SIG-M5 (cell line): Measurements from ENCODE around the gene ANGEL1.

ENCODE experiments used
- DNase-seq: peaks from one replicate; lab custom pipeline; 2025; lab: John Stamatoyannopoulos, UW

The ANGEL1 gene

DNA sequence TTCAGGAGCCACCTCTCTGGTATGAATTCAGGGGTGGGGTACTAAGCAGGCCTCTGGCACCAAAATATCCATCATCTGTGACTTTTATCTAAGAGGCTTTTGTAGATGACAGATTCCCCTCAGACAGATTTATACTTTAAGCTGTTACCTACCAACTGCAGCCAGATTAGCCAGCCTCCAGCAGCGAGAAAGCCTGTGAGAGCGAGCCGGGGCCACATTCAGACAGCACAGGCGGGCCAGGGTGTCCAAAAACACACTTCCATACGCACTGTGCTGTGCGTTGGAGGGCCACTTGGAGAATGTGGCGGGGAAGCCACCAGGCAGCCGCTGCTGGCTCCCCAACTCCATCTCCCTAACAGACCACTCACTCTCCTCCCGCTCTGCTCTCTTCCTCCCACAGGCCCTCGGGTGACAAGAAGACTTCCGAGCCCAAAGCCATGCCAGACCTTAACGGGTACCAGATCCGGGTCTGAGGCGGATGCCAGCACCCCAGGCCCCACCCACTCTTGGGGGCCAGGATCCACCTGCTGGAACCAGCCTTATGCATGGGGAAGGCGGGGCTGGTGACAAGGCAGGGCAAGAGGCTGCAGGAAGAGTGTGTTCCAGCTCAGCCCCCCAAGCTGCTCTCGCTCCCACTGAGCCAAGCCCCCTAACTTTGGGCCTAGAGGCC, 34.0 kb downstream of the ANGEL1 start:
- DNase-seq, result no peak

- DNase-seq, result no peak
These were observed 35.0 kb downstream of the ANGEL1 start for GRCh38 chr14:76777721-76778120.

GRCh38 chr14:76776428-76777251, 36.0 kb downstream of the ANGEL1 start:
- DNase-seq, result no peak

DNA sequence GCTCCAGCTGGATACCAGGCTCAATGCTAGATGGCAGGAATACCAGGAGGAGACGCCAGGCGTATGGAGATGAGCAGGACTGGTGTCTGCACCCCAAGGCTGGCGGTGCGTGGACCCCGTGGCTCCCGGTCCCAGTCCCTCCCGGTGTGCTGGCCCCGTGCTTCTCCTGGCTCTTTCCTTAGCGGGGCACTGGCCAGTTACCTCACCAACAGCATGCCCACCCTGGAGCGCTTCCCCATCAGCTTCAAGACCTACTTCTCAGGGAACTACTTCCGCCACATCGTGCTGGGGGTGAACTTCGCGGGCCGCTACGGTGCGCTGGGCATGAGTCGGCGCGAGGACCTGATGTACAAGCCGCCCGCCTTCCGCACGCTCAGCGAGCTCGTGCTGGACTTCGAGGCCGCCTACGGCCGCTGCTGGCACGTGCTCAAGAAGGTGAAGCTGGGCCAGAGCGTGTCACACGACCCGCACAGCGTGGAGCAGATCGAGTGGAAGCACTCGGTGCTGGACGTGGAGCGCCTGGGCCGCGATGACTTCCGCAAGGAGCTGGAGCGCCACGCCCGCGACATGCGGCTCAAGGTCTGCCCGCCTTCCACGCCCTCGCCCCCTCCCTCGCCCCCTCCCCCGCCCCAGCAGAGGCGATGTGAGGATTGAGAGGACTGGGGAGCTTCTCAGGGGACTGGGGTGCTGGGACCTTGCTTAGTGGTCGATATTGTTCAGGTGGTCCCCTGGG, 36.8 kb downstream of the ANGEL1 start:
- DNase-seq, result no peak

DNA sequence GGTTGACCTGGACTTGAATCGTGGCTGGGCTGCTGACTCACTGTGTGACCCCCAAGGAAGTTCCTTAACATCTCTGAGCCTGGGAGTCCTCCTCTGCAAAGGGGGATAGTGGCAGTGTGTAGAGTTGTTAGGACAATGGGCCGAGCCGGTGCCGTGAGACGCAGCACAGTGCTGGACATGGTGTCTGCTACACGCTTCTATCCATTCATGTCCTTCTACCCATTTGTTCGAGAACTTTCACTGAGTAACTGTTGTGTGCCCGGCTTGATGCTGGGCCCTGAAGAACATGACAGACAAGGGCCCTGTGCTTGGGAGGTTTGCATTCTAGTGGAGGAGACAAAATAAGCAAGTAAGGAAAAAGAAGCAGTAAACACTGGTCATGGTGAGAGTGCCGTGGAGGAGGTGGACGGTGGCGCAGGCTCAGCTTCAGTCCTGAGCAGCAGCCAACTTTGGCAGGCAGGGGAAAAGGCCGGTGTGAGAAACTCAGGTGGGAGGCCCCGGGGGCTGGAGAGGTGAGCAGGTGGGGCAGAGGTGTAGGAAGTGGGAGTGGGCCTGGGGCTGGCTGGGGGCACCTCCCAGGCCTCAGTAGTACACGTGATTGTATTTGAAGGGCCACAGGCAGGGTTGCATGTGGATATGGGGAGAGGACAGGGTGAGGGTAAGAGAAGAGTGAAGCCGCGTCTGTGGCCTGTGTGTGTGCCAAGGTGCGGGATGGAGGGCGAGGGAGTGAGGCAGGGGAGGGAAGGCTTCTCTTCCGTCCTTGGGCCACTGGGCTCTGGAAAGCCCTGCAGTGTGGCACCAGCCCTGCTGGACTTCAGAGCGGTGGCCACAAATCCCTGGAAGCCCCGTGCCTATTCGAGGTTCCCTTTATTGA, 37.6 kb downstream of the ANGEL1 start:
- DNase-seq, result no peak

DNA sequence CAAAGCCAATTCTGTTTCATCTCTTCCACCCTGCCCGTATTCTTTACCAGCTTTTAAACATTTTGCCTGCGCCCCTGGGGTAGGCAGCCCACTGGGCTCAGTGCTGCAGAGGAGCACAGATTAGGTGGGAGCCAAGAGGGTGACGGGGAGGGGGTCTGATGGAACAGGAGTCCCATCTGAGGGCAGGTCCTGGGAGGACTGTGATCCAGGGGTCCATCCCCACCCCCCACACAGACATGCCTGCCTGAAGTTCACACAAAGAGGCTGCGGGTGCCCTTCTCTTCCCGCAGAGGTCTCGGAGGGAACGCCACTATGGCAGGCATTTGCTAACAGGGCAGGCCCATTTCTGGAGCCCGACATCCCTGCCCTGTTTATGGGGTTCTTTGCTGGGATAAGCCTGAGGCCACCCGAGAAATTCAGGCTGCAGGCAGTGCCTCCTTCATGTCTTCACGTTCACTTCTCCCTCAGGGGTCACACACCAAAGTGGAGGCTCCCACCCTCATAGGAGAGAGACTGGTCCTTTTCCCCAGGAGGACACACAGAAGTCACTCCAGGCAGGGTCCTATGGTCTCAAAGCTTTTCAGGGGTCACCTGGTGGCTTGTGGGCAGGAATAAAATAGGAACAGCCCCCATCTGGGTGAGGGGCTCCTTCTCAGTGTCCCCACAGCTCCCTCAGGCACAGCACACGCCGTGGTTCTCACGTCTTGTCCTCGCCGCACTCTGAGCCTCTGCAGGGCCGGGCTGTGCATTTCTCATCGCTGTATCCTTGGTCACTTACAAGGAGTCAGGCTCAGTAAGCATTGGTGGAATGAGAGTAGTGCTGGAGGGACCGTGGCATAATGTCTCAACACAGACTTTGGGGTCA, 38.5 kb downstream of the ANGEL1 start:
- DNase-seq, result no peak

GRCh38 chr14:76773188-76773885, 39.3 kb downstream of the ANGEL1 start:
- DNase-seq, result peak; percentile 25

DNA sequence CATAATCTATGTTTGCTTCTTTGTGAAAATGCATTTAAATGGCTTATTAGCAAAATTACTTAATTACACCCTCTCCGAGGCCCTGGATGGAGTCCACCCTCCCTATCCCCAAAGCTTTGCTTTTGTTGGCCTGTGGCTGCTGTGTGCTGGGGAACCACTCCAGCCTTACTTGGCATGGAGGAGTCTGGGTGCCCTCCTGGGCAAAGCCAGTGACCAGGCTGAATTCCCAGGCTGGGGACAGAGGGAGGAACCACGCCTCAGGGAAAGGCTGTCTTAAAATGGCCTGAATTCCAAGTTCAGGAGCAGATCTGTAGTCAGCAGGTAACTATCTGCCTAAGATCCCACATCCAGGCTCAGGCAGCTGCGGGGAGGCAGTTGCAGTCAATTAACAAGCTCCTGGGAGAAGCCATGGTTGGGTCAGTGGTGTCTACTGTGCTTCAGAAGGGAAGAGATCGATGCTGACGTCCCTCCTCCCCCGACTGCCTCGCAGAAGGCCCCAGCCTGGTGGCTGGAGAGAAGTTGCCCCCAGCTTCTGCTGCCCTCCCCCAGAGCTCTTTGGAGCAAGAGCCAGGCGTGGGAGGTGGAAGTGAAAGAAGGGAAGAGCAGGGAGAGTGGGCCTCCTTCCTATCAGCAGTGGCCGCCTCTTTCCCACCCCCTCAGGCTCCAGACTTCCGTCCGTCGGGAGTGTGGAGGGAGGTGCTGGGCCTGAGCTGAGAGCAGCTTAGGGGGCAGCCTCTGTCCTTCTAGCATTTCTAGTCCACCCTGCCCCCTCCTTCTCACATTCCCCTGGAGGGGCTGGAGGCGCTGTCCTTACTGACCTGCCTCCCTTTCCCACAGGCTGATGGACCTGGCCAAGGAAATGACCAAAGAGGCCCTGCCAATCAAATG, 40.1 kb downstream of the ANGEL1 start:
- DNase-seq, result no peak

GRCh38 chr14:76771437-76771980, 41.2 kb downstream of the ANGEL1 start:
- no peak for DNase-seq

GRCh38 chr14:76770521-76771436, 41.9 kb downstream of the ANGEL1 start:
- no peak for DNase-seq

DNA sequence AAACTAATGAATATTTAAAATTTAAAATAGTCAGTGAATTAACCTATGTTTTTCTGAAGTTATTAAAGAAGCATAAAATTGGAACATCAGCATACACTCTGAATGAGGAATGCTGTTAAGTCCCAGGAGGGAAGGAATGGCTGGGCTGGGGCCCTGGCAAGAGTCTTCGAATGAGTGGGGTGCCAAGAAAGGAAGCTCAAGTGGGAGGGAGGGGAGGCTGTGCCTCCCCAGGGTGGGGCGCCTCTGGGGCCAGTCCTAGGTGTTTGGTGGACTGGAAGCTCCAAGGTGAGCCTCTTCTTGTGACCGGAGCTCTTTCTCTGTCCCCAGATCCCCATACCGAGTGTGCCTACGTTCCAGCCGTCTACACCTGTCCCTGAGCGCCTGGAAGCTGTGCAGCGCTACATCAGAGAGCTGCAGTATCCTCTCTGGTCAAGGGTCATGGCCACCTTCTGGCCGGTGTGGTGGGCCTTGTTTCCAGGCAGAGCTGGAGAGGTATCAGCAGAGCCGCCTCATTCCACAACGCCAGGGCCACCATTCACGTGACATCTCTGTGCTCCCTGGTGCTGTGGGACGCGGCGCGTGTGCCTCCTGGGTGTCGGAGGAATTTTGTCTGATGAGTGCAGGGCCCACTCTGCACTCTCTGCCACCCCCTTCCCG, 42.9 kb downstream of the ANGEL1 start:
- no peak for DNase-seq

- no peak for DNase-seq
These were observed 43.8 kb downstream of the ANGEL1 start for GRCh38 chr14:76768671-76769500.

DNA sequence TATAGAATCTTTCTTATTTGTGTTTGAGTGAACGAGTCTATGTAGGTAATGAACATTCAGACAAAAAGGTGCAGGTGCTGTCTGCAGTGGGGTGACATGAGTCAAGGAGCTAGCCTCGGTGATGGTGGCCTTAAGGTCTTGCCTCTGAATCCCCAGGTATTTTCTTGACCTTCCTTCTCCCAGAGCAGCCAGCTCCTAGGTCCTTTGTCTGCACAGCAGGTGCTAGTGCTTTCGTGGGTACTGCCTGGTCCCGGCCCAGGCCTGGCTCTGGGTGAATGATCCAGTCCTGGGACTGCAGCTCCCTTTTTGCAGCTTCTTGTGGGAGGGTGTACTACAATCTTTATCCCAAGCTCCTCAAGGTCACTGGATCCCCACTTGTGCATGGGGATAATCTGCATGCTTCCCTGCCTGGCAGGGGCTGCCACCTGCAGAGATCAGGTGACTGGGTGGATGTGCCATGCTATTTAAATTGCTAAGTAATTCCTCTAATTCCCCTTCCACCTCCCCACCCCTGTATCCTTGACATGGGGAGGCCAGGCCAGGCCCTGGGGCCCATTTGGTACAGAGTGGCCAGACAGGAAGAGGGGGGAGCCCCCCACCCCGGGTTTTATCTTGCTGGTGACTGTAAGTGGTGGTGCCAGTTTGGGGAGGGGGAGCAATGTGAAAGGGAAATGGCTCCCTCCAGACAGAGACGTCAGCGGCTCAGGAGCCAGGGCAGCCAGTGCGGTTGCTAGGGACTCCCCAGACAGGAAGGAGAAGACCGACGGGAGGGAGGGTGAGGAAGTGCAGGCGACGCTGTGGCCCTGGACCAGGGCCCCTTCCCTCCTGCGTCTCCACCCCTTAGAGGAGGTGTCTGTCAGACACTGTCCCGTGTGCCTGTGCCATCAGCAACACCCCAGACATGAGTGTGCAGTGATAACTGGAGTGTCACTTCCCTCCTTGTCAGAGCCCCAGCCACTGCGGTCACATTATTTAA, 44.7 kb downstream of the ANGEL1 start:
- peak; percentile 53 for DNase-seq

DNA sequence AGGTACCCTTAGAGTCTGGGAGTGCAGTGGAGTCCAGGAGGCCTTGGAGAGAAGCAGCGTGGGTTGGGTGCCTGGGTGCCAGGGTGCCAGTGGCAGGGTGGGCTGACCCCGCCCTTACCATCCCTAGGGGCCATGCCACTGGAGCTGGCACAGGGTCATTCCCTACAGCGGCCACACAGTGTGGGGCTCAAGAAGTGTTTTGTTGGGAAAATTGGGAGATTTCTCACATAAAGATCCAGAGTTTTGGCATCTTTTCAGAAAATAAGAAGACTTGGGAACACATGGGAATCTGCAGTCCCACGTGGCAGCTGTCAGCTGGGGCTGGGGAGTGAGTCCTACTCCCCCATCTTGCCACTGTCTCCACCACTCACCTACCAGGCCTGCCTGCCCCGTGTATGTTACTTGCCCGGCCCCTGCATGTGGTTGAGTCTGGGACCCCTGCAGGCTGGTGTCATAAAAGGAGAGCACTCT, 47.2 kb downstream of the ANGEL1 start:
- DNase-seq, result no peak
